Liver (tissue), 9 donors: ENCODE results near the gene PRELID3B. TPM values are rescaled to one million over a fixed set of nuclear protein-coding genes. Genes with fewer than 3 reads are reported as not detected.

Source experiments
- DNase-seq: peaks from one replicate; pipeline ENCODE4 v3.0.0-alpha.2; 2017; ENCODE audit warnings: low spot score
- H3K27ac ChIP-seq, 2 donors: one replicate each; pipeline ENCODE4 v1.7.0; 2013; ENCODE audit warnings: inconsistent platforms in 2 of 2, low read length in 2 of 2, control low read depth in 1 of 2, low read depth in 1 of 2, mild to moderate bottlenecking in 1 of 2
- H3K27me3 ChIP-seq, 4 donors: one replicate each; pipeline versions ENCODE4 v1.6.1 to v1.7.0; 2013; ENCODE audit warnings: low read length in 3 of 4, inconsistent platforms in 1 of 4, mild to moderate bottlenecking in 1 of 4, moderate library complexity in 1 of 4; ENCODE audit not compliant: control insufficient read depth in 4 of 4, insufficient read depth in 4 of 4
- H3K36me3 ChIP-seq, 4 donors: one replicate each; pipeline versions ENCODE4 v1.6.1 to v1.7.0; 2013; ENCODE audit warnings: low read length in 3 of 4, mild to moderate bottlenecking in 3 of 4, low read depth in 1 of 4, moderate library complexity in 1 of 4; ENCODE audit not compliant: control insufficient read depth in 4 of 4, insufficient read depth in 3 of 4
- H3K4me1 ChIP-seq, 4 donors: one replicate each; pipeline versions ENCODE4 v1.6.1 to v1.7.0; 2013; ENCODE audit warnings: low read length in 3 of 4, mild to moderate bottlenecking in 3 of 4, moderate library complexity in 1 of 4; ENCODE audit not compliant: control insufficient read depth in 4 of 4, insufficient read depth in 4 of 4
- H3K4me3 ChIP-seq, 3 donors: one replicate each; pipeline versions ENCODE4 v1.6.1 to v1.7.0; 2013; ENCODE audit warnings: low read length in 3 of 3, control low read depth in 1 of 3, low read depth in 1 of 3, mild to moderate bottlenecking in 1 of 3
- H3K9ac ChIP-seq, 2 donors: one replicate each; pipeline ENCODE4 v1.7.0; 2013; ENCODE audit warnings: low read length in 2 of 2, mild to moderate bottlenecking in 2 of 2, moderate library complexity in 2 of 2, control low read depth in 1 of 2, low read depth in 1 of 2
- H3K9me3 ChIP-seq, 4 donors: one replicate each; pipeline versions ENCODE4 v1.6.1 to v1.7.0; 2013; ENCODE audit warnings: low read length in 3 of 4; ENCODE audit not compliant: control insufficient read depth in 4 of 4
- ATF3 ChIP-seq: IDR thresholded peaks from 2 replicates; pipeline ENCODE4 v1.6.1; 2016; ENCODE audit warnings: antibody characterized with exemption
- CTCF ChIP-seq: fragments of 150-350 bp; IDR thresholded peaks from 2 replicates; pipeline ENCODE4 v1.5.1; 2017; ENCODE audit warnings: improper control_type of control experiment, low read depth, low read length; ENCODE audit not compliant: missing input control
- EGR1 ChIP-seq, 2 donors: IDR thresholded peaks; 2 replicates each; pipeline ENCODE4 v1.6.1; 2016 to 2018; ENCODE audit warnings: antibody characterized with exemption in 2 of 2, low read depth in 2 of 2
- FOXA1 ChIP-seq: IDR thresholded peaks from 2 replicates; pipeline ENCODE4 v1.6.1; 2016; ENCODE audit warnings: antibody characterized with exemption
- FOXA2 ChIP-seq: IDR thresholded peaks from 2 replicates; pipeline ENCODE4 v1.6.1; 2016; ENCODE audit warnings: antibody characterized with exemption
- GABPA ChIP-seq, 2 donors: IDR thresholded peaks in 1 of 2; conservative IDR thresholded peaks in 1 of 2; 2 replicates each; pipeline ENCODE4 v1.6.1; 2016; ENCODE audit warnings: antibody characterized with exemption in 2 of 2, mild to moderate bottlenecking in 1 of 2, moderate library complexity in 1 of 2
- HNF4A ChIP-seq, 2 donors: conservative IDR thresholded peaks; 2 replicates each; pipeline ENCODE4 v1.6.1; 2016; ENCODE audit warnings: antibody characterized with exemption in 2 of 2, mild to moderate bottlenecking in 2 of 2
- HNF4G ChIP-seq: IDR thresholded peaks from 2 replicates; pipeline ENCODE4 v1.6.1; 2016; ENCODE audit warnings: antibody characterized with exemption
- JUND ChIP-seq, 2 donors: IDR thresholded peaks; 2 replicates each; pipeline ENCODE4 v1.6.1; 2016; ENCODE audit warnings: antibody characterized with exemption in 2 of 2
- MAX ChIP-seq: IDR thresholded peaks from 2 replicates; pipeline ENCODE4 v1.6.1; 2016; ENCODE audit warnings: antibody characterized with exemption
- NR2F2 ChIP-seq: IDR thresholded peaks from 2 replicates; pipeline ENCODE4 v1.6.1; 2016; ENCODE audit warnings: antibody characterized with exemption
- RAD21 ChIP-seq, 2 donors: IDR thresholded peaks; 2 replicates each; pipeline ENCODE4 v1.6.1; 2016; ENCODE audit warnings: antibody characterized with exemption in 2 of 2, mild to moderate bottlenecking in 2 of 2
- REST ChIP-seq: IDR thresholded peaks from 2 replicates; pipeline ENCODE4 v1.6.1; 2016; ENCODE audit warnings: antibody characterized with exemption, mild to moderate bottlenecking
- RXRA ChIP-seq, 2 donors: IDR thresholded peaks; 2 replicates each; pipeline ENCODE4 v1.6.1; 2017 to 2018; ENCODE audit warnings: antibody characterized with exemption in 2 of 2, mild to moderate bottlenecking in 1 of 2
- SP1 ChIP-seq: IDR thresholded peaks from 2 replicates; pipeline ENCODE4 v1.6.1; 2018; ENCODE audit warnings: antibody characterized with exemption, mild to moderate bottlenecking
- TAF1 ChIP-seq: conservative IDR thresholded peaks from 2 replicates; pipeline ENCODE4 v1.6.1; 2016; ENCODE audit warnings: antibody characterized with exemption, mild to moderate bottlenecking
- YY1 ChIP-seq: IDR thresholded peaks from 2 replicates; pipeline ENCODE4 v1.6.1; 2016; ENCODE audit warnings: antibody characterized with exemption, mild to moderate bottlenecking
- ZBTB33 ChIP-seq: IDR thresholded peaks from 2 replicates; pipeline ENCODE4 v1.6.1; 2016; ENCODE audit warnings: antibody characterized with exemption
- WGBS: extraction: QIAGEN DNeasy Blood & Tissue Kit; methylation state at CpG from one replicate; pipeline ENCODE4 v1.1.7; 2013; 5-methylcytosine and 5-hydroxymethylcytosine counted together
- polyA plus RNA-seq, 2 donors: library from polyadenylated mRNA; stranded (reverse) in 1 of 2; unstranded in 1 of 2; fragments of 200-250 nt in 1 of 2; fragments of >200 nt in 1 of 2; fragmentation: Nextera tagmentation in 1 of 2; extraction: Ambion mirVana in 1 of 2; gene quantifications; one replicate each; pipeline versions ENCODE4 v1.2.1 to v1.2.3, GENCODE V29; 2013 to 2015
- total RNA-seq, 2 donors: library from RNA; depleted of rRNA; stranded (reverse); fragments of >200 nt; gene quantifications; one replicate each; pipeline ENCODE4 v1.2.3, GENCODE V29; 2014
- donor health status: healthy.
- donor health status: healthy.
- donor health status: healthy.
- donor health status: healthy.
- donor health status: healthy.

PRELID3B gene
- total and polyA plus RNA-seq, 4 donors = 18.2 to 38.1 (median 25.3) TPM

GRCh38 chr20:59063358-59064213, 21.0 kb upstream of the PRELID3B start:
- Histone ChIP-seq H3K36me3 (no peaks in the 10 kb centered on the region), H3K9ac (no peak overlapping the region), H3K27me3 (peaks cover 0 to 5% (median 0%) of the 10 kb centered on the region in 4 donors), H3K9me3 (no peaks in the 10 kb centered on the region), H3K27ac (no peak overlapping the region), H3K4me1 (no peaks in the 10 kb centered on the region), H3K4me3 (no peak overlapping the region)
- DNase-seq = no peak
- TF ChIP-seq FOXA2 (no peak), RAD21 (IDR thresholded peaks at IDR 0.05) (no peak), CTCF (no peak), HNF4A (conservative IDR thresholded peaks at IDR 0.05) (no peak), FOXA1 (no peak), ZBTB33 (no peak), GABPA (IDR thresholded peaks at IDR 0.05 in 1 of 2, conservative IDR thresholded peaks at IDR 0.05 in 1 of 2) (no peak), TAF1 (no peak), MAX (no peak), RXRA (IDR thresholded peaks at IDR 0.05) (no peak), YY1 (no peak), REST (no peak), HNF4G (no peak), SP1 (no peak), JUND (IDR thresholded peaks at IDR 0.05) (no peak), ATF3 (no peak), EGR1 (IDR thresholded peaks at IDR 0.05; ENCODE audit: low read depth in 2 of 2) (no peak), NR2F2 (no peak)
- 60% methylated on average over 22 of the region's 22 CpGs for WGBS
